Peyer's patch (tissue), 4 donors: Measurements from ENCODE around the gene SEMA3F. TPM values are rescaled to one million over a fixed set of nuclear protein-coding genes. Genes with fewer than 3 reads are reported as not detected.
A peak's percentile ranks its signal among the peaks of the same experiment; 100 is the strongest.
"Not testable (repeated sequence)": the region's sequence is repeated elsewhere in the genome, so short reads cannot be mapped to it uniquely, and the experiment has no call there.

Source experiments
- DNase-seq, 3 donors: peaks; one replicate each; pipeline ENCODE4 v3.0.0-alpha.2; 2017 to 2019
- H3K27ac ChIP-seq, 4 donors: fragments of 200-600 bp; sonication (generic); one replicate each; pipeline ENCODE4 v1.5.1; 2016 to 2019
- H3K27me3 ChIP-seq, 2 donors: fragments of 200-600 bp; sonication (generic); one replicate each; pipeline ENCODE4 v1.5.1; 2019
- H3K36me3 ChIP-seq, 3 donors: fragments of 200-600 bp; sonication (generic); one replicate each; pipeline ENCODE4 v1.5.1; 2016 to 2019
- H3K4me1 ChIP-seq, 4 donors: fragments of 200-600 bp; sonication (generic); one replicate each; pipeline ENCODE4 v1.5.1; 2016 to 2019
- H3K4me3 ChIP-seq, 4 donors: fragments of 200-600 bp; sonication (generic); 1 replicate in 3 of 4; 2 replicates in 1 of 4; pipeline ENCODE4 v1.5.1; 2016 to 2019; ENCODE audit warnings: mild to moderate bottlenecking in 1 of 4
- H3K9me3 ChIP-seq, 4 donors: fragments of 200-600 bp; sonication (generic); one replicate each; pipeline ENCODE4 v1.5.1; 2016 to 2019; ENCODE audit warnings: mild to moderate bottlenecking in 1 of 4
- POLR2A ChIP-seq, 2 donors: fragments of 450-650 bp; IDR thresholded peaks; one replicate each; pipeline ENCODE4 v1.5.1; 2017; ENCODE audit warnings: antibody characterized with exemption in 2 of 2, mild to moderate bottlenecking in 2 of 2, moderate library complexity in 2 of 2
- total RNA-seq, 4 donors: library from RNA; depleted of rRNA; stranded (reverse); fragments of >200 nt; gene quantifications; one replicate each; pipeline ENCODE4 v1.1.0, GENCODE V29; 2016
- TF ChIP-seq, protein P1 (sequence below), 6 experiments: fragments of 450-650 bp in 4 of 6; fragments of 200-600 bp in 2 of 6; sonication (generic) in 1 of 6; IDR thresholded peaks; one replicate each; pipeline ENCODE4 v1.5.1; 2017 to 2019; ENCODE audit warnings: antibody characterized with exemption in 6 of 6, mild to moderate bottlenecking in 3 of 6, moderate library complexity in 1 of 6

Gene SEMA3F
- total RNA-seq, 4 donors from 2014 or later, result 21.2 to 41.0 (median 23.2) TPM

DNA sequence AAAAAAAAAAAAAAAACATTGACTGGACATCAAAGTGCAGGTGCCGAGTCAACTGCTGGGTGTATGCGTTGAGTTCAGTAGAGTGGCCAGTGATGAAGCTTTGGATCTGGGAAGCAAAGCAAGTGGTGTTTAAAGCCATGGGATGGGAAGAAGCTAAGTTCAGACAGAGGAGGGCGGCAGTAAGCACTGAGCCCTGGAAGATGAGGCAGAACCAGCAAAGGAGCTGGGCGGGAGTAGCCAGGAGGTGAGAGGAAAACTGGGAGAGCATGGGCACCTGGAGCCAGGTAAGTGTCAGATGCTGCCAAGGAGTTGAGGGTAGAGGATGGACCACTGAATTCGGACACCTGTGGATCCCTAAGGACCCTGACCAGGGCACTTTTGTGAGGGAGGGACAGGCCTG is 69.5 kb downstream of the SEMA3F start:
- H3K4me1 ChIP-seq, result peaks cover 0 to 20% (median 0%) of the 10 kb centered on the region in 4 donors
- H3K27ac ChIP-seq, result no peak overlapping the region
- TF ChIP-seq, protein P1, sequence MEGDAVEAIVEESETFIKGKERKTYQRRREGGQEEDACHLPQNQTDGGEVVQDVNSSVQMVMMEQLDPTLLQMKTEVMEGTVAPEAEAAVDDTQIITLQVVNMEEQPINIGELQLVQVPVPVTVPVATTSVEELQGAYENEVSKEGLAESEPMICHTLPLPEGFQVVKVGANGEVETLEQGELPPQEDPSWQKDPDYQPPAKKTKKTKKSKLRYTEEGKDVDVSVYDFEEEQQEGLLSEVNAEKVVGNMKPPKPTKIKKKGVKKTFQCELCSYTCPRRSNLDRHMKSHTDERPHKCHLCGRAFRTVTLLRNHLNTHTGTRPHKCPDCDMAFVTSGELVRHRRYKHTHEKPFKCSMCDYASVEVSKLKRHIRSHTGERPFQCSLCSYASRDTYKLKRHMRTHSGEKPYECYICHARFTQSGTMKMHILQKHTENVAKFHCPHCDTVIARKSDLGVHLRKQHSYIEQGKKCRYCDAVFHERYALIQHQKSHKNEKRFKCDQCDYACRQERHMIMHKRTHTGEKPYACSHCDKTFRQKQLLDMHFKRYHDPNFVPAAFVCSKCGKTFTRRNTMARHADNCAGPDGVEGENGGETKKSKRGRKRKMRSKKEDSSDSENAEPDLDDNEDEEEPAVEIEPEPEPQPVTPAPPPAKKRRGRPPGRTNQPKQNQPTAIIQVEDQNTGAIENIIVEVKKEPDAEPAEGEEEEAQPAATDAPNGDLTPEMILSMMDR (IDR thresholded peaks at IDR 0.05), result no peak
- no peak for TF ChIP-seq POLR2A (IDR thresholded peaks at IDR 0.05)
- H3K36me3 ChIP-seq, result no peaks in the 10 kb centered on the region
- H3K4me3 ChIP-seq, result no peak overlapping the region
- no peak for DNase-seq
- H3K9me3 ChIP-seq, result no peaks in the 10 kb centered on the region
- H3K27me3 ChIP-seq, result no peaks in the 10 kb centered on the region

DNA sequence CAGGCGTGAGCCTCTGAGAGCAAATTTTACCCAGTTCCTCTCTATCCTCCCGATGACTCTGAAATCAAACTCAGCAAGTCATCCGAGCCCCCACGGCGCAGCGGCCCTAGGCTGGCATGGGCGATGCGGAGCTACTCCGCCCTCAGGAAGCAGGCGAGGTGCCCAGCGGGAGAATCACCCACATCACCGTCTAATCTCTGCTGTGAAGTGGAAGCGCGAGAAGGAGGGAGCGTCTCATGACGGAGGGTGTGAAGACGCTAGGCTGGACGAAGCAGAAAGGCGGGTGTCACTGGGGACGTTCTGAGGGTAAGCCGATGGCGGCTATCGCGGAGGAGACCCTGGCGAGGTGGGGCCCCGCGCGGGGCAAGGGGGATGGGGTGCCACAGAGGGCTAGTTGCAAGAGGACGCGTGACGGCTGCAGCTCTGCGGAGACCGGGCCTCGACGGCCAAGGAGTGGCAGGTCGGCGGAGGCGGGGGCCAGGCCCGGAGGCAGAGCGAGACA is 71.8 kb downstream of the SEMA3F start:
- peak overlapping the region; percentile 47 to 78 (median 64) for H3K4me3 ChIP-seq
- peak overlapping the region; percentile 10 to 87 (median 72) for H3K27ac ChIP-seq

DNA sequence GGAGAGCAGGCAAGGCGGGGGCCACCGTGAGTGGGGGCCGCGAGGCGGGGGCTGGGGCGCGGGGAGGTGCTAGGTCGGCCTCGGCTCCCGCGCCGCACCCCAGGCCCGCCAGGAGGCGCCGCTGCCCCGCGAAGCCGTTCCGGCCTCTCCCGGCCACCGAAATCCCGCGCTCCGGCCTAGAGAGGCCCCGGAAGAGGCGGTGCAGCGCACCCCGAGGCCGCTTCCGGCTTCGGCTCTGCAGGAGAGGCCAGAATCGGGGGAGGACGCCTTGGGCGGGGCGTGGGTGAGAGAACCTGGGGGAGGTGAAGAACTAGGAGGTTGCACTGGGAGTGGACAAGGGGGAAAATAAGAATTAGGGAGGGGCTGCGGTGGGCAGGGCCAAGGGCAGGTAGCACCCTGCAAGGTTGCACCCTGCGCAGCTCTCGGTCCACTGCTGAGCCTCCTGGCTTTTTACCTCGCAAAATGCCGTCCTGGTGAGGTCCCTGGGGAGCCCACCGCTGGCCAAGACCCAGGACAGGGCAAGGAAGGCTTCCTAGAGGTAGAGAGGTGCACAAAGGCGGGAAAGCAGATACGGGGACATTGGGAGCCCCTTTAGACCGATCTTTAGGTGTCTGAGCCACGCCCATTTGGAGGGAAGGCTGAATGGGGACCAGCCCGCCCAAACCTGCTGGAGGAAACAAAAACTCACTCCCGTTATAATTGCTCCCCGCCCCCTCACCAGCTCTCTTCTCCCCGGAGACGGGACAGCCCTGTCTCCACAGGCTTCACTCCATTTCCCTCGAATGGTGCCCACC is 72.5 kb downstream of the SEMA3F start:
- H3K4me1 ChIP-seq, result peaks cover 0 to 20% (median 0%) of the 10 kb centered on the region in 4 donors
- no peaks in the 10 kb centered on the region for H3K9me3 ChIP-seq
- peak overlapping the region; percentile 72 to 87 (median 72) for H3K27ac ChIP-seq
- peak; percentile 93 to 97 (median 95) for DNase-seq
- TF ChIP-seq, protein P1 (IDR thresholded peaks at IDR 0.05), result peak; percentile 77 to 98 (median 97)
- peak; percentile 40 to 57 for TF ChIP-seq POLR2A (IDR thresholded peaks at IDR 0.05)
- peak overlapping the region; percentile 47 to 78 (median 64) for H3K4me3 ChIP-seq
- no peaks in the 10 kb centered on the region for H3K36me3 ChIP-seq
- H3K27me3 ChIP-seq, result no peaks in the 10 kb centered on the region

More for the DNA sequence above, 71.8 kb downstream of the SEMA3F start:
- Histone ChIP-seq H3K4me1 (peaks cover 0 to 20% (median 0%) of the 10 kb centered on the region in 4 donors), H3K27me3 (no peaks in the 10 kb centered on the region), H3K9me3 (no peaks in the 10 kb centered on the region), H3K36me3 (no peaks in the 10 kb centered on the region)
- TF ChIP-seq, protein P1 (IDR thresholded peaks at IDR 0.05), result no peak
- no peak for TF ChIP-seq POLR2A (IDR thresholded peaks at IDR 0.05)
- peak in 2 of 3 donors; percentile 43 to 74 for DNase-seq

DNA sequence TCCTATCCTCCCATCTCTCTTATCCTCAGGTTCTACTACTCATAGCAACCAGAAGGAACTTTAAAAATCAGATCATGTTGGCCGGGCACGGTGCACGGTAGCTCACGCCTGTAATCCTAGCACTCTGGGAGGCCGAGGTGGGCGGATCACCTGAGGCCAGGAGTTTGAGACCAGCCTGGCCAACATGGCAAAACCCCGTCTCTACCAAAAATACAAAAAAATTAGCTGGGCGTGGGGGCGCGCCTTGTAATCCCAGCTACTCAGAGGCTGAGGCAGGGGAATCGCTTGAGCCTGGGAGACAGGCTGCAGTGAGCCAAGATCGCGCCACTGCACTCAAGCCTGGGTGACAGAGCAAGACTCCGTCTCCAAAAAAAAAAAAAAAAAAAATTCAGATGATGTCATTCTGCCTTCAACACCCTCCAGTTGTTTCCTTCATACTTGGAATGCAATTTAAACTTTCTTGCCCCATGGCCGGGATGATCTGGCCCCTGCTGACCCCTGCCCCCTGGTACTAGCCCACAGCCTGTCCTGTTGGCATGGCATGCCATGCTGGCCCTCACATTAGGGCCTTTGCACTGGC is 73.2 kb downstream of the SEMA3F start:
- not testable (repeated sequence) for H3K9me3 ChIP-seq, DNase-seq
- H3K27ac ChIP-seq, result peak overlapping the region; percentile 72 to 87 (median 72)

DNA sequence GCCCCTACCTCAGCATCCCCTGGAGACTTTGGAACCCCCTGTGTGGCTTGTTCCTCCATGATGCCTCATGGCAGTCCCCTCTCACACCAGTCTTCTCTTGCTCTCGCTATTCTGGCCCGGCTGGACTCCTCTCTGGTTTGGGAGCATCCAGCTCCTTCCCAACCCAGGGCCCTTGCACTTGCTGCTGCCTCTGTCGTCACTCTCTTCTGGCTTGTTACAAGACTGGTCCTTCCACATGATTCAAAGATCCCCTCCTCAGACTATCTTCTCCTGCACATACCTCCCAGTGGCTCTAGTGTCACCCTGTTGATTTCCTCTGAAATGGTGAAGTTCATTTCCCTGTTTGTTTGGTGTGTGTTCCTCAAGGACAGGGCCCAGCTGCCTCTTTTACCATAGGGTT is 74.4 kb downstream of the SEMA3F start:
- H3K4me1 ChIP-seq, result peaks cover 0 to 20% (median 0%) of the 10 kb centered on the region in 4 donors
- H3K27me3 ChIP-seq, result no peaks in the 10 kb centered on the region
- H3K9me3 ChIP-seq, result no peaks in the 10 kb centered on the region
- no peak for DNase-seq
- TF ChIP-seq POLR2A (IDR thresholded peaks at IDR 0.05), result no peak
- TF ChIP-seq, protein P1 (IDR thresholded peaks at IDR 0.05), result no peak
- no peaks in the 10 kb centered on the region for H3K36me3 ChIP-seq
- H3K4me3 ChIP-seq, result no peak overlapping the region
- peak overlapping the region in 1 of 4 donors; percentile 49 for H3K27ac ChIP-seq

More for the DNA sequence above, 73.2 kb downstream of the SEMA3F start:
- not testable (repeated sequence) for H3K36me3 ChIP-seq, H3K27me3 ChIP-seq
- Histone ChIP-seq H3K4me3 (peak overlapping the region in 3 of 4 donors; percentile 61 to 78 (median 68)), H3K4me1 (peaks cover 0 to 20% (median 0%) of the 10 kb centered on the region in 4 donors)
